HG03039 (cell line): Measurements from ENCODE around the gene PRKCH.
"Not testable (repeated sequence)": the region's sequence is repeated elsewhere in the genome, so short reads cannot be mapped to it uniquely, and the experiment has no call there.

ENCODE experiments used
- ATAC-seq: cut with Tn5 transposase; IDR thresholded peaks from one replicate; pipeline ENCODE4 v1.9.1; 2021; ENCODE audit warnings: mild to moderate bottlenecking, moderate library complexity; ENCODE audit not compliant: unreplicated experiment

PRKCH gene

DNA sequence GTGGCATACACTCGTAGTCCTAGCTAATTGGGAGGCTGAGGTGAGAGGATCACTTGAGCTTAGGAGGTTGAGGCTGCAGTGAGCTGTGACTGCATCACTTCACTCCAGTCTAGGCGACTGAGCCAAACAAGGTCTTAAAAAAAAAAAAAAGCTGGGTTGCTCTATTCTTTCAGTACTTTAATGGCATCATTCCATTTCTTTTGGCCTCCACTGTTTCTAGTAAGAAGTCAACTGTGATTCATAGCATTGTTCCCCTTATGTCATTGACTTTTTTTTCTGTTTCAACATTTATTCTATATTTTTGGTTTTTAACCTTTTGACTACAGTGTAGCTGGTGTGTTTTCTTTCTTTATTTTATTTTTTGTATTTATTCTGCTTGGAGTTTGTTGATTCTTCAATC is 16.7 kb upstream of the PRKCH start:
- ATAC-seq: no peak

- no peak for ATAC-seq
Observed at GRCh38 chr14:61308198-61308597, 13.2 kb upstream of the PRKCH start.

DNA sequence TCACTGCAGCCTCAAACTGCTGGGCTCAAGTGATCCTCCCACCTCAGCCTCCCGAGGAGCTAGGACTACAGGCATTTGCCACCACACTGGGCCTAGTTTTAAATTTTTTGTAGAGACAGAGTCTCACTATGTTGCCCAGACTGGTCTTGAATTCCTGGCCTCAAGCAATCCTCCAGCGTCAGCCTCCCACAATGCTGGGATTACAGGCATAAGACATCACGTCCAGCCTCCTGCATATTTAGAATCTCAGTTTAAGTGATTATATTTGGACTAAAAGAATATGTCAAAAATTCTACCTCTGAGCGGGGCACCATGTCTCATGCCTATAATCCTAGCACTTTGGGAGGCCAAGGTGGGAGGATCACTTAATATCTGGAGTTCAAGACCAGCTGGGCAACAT is 12.7 kb upstream of the PRKCH start:
- ATAC-seq: not testable (repeated sequence)

DNA sequence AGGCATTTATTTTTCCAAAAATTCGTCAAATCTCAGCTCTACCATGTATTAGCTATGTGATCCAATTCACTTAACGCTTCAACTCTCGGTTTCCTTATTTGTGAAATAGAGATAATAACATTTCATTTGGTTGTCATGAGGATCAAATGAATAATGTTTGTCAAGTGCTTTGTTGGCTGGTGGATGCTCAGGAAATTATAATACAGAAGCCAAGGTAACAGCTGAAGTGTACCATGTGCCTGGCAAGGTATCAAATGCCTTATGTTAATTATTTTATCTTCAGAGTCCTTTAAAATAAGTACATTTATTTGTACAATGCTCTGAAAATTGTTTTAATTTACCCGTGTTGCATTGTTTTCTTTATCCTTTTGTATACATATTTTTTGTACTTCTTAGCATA is 6.1 kb upstream of the PRKCH start:
- no peak for ATAC-seq

DNA sequence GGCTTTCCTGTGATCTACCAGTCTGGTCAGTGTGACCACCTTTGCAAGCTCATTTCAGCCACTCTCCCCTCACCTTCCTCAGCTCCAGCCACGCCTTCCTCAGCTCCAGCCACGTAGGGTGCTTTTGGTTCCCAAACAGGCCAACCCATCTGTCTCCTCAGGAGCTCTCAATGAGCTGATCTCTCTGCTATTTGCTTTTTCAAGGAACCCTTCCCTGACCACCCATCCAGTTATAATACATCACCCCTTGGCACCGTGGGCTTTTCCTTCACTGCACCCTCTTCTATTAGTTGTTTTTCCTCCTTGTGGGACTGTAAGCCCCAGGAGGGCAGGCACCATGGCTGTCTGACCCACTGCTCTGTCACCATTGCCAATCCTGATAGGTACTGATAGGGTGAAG is 2.3 kb upstream of the PRKCH start:
- ATAC-seq: no peak

GRCh38 chr14:61319706-61320105 is 1.7 kb upstream of the PRKCH start:
- ATAC-seq: no peak

- ATAC-seq: not testable (repeated sequence)
Observed at GRCh38 chr14:61320170-61320569, 1.2 kb upstream of the PRKCH start.

- no peak for ATAC-seq
Observed at GRCh38 chr14:61320806-61321384, 484 bp upstream of the PRKCH start.

- ATAC-seq: no peak
Observed at GRCh38 chr14:61322011-61322798, 826 bp downstream of the PRKCH start.

DNA sequence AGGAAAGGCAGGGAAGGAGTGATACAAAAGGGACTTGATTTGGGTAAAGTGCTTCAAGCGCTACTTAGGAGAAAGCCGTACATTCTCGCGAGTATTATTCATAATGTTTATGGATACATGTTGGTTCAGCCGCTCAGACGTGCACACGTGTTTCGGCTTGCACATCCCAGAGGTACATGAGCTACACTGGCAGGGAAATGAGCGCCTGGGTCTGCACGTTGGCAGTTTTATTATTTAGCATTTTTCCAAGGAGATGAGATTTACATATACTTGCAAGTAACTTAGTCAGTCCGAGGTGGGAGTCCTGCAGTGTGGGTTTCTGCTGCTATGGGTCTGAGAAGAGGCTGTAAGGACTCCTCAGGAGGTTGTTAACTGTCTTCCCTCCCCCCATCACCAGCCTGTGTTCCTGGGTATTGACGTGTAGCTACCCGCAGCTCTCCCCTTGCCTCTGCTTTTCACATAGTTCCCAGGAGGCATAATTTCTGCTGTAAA is 1.5 kb downstream of the PRKCH start:
- ATAC-seq: no peak

GRCh38 chr14:61323970-61324369 is 2.6 kb downstream of the PRKCH start:
- ATAC-seq: no peak

GRCh38 chr14:61325166-61325565 is 3.8 kb downstream of the PRKCH start:
- ATAC-seq: no peak

DNA sequence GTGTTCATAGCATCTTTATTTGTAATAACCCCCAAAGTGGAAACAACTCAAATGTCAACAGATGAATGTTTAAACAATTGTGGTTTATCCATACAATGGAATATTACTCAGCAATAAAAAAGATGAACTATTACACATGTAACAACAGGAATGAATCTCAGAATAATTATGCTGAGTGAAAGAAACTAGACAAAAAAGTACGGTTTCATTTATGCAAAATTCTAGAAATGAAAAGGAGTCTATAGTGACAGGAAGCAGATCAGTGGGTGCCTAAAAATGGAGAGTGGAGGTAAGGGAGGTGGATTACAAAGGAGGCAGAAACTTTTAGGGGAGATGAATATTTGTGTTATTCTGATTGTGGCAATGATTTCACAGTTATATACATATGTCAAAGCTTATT is 4.8 kb downstream of the PRKCH start:
- ATAC-seq: no peak

DNA sequence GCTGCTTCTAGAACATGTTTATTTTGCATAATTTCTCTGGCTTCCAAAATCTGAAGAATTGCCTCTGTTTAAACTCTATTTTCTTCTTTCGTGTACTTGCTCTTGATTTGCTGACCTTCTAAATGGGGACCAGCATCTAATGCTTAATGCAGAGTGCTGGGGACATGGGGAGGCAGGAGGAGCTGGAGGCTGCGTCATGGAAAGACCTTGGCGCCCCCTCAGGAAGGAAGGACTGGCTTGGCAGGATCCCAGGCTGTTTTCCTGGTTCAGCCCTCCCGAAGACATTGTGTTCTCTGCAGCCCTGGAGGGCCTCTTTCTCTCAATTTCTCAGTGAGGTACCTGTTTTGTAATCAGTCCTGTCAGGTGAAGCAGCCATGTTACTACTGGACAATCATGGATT is 5.5 kb downstream of the PRKCH start:
- no peak for ATAC-seq

- no peak for ATAC-seq
Observed at GRCh38 chr14:61328626-61329262, 7.4 kb downstream of the PRKCH start.

DNA sequence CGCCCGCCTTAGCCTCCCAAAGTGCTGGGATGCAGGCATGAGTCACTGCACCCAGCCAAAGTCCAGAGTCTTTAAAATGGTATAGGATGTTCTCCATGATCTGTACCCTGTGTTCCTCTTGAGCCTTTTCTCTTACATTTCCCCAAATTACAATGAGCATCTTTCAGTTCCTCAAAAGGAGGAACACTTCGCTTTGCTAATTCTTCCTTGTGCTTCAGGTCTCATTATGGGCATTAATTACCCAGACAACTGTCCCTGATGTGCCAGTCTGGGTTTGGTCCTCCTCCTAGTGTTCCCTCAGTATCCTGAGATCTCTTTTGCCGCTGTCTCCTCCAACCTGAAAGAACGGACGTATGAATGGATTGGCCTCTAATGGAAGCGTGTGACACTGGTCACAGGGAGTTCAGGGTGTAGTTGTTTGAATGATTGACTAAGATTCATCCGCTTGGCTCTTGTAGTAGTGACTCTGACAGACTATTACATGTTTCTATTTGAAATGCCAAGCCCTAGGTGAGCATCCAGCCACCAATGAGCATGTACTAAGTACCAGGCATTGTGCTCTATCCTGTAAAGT is 8.2 kb downstream of the PRKCH start:
- no peak for ATAC-seq

GRCh38 chr14:61330511-61330910 is 9.1 kb downstream of the PRKCH start:
- no peak for ATAC-seq

DNA sequence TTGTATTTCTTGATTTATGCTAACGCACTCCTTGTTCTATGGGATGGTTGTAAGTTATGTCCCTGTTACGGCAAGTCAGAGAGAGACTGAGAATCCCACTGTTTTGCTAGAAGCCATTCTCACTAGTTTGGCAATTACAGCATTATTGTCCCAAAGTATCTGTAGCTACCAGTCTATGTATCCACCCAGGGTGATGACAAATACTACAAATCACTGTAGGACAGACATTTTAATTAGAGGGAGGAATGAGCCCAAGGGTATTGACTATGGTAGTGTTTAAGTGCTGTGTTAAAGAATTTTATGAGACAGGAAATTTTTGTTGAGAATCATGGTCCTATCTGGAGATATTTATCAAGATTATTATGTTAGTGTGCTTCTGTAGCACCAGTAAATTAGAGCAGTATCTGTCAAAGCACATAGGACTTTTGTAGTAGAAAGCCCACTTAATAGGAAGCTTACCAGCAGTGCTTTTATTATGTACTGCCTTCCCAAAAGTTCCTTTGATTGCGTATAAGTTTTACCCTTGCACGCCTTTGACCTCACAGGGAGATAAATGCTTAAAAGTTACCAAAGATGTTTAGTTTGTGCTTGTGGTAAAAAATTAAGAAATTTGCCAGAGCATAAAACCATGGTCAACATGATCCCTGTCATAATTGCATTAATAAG is 10.7 kb downstream of the PRKCH start:
- no peak for ATAC-seq

GRCh38 chr14:61332658-61333029 is 11.3 kb downstream of the PRKCH start:
- ATAC-seq: no peak

GRCh38 chr14:61333087-61333486 is 11.7 kb downstream of the PRKCH start:
- no peak for ATAC-seq

DNA sequence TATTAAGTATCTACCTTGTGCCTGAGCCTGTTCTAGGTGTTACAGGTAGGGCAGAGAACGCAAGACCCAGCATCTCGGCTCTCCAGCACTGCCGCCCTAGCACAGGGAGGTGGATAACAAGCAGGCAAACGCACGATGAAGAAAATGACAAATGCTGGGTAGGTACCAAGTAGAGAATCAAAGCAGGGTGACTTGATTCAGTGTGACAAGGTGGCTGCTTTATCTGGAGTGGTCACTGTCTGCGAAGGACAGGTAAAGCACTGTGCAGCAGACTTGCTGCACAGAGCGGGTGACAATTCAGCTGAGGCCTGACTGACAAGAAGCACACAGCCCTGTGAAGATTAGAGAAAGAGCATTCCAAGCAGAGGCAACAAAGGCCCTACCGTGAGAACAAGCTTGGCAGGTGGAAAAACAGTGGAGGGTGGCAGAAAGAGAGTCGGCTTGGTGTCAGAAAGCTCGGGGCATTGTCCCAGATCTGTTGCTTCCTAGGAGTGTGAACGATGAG is 12.9 kb downstream of the PRKCH start:
- ATAC-seq: no peak
